HEK293 (cell line): ENCODE measurements around the gene CDCP2.

Experiments
- HOXD13 ChIP-seq: sonication (generic); formaldehyde crosslinking; IDR thresholded peaks from 2 replicates; pipeline ENCODE4 v1.8.0; 2022; ENCODE audit warnings: missing genetic modification reagents, borderline replicate concordance
- SETDB1 ChIP-seq: IDR thresholded peaks from one replicate; pipeline ENCODE4 v1.6.1; 2017; ENCODE audit warnings: mild to moderate bottlenecking, low read length, moderate library complexity, mixed read lengths; ENCODE audit not compliant: insufficient read length
- SP2 ChIP-seq: fragments of 450-650 bp; formaldehyde crosslinking; IDR thresholded peaks from 2 replicates; pipeline ENCODE4 v1.5.1; 2016; ENCODE audit warnings: missing biosample characterization, missing genetic modification characterization
- SP7 ChIP-seq: fragments of 450-650 bp; formaldehyde crosslinking; IDR thresholded peaks from 2 replicates; pipeline ENCODE4 v1.5.1; 2016; ENCODE audit warnings: missing biosample characterization, missing genetic modification characterization
- ZBTB1 ChIP-seq: fragments of 450-650 bp; formaldehyde crosslinking; IDR thresholded peaks from 2 replicates; pipeline ENCODE4 v1.5.1; 2016; ENCODE audit warnings: missing biosample characterization, missing genetic modification characterization
- ZBTB48 ChIP-seq: fragments of 450-650 bp; formaldehyde crosslinking; IDR thresholded peaks from 2 replicates; pipeline ENCODE4 v1.5.1; 2016; ENCODE audit warnings: missing biosample characterization, missing genetic modification characterization
- ZFHX2 ChIP-seq: fragments of 450-650 bp; formaldehyde crosslinking; conservative IDR thresholded peaks from 2 replicates; pipeline ENCODE4 v1.5.1; 2016; ENCODE audit warnings: missing biosample characterization, missing genetic modification characterization
- ZIC2 ChIP-seq: fragments of 450-650 bp; formaldehyde crosslinking; IDR thresholded peaks from 2 replicates; pipeline ENCODE4 v1.5.1; 2016; ENCODE audit warnings: missing biosample characterization, missing genetic modification characterization
- ZNF114 ChIP-seq: fragments of 450-650 bp; formaldehyde crosslinking; IDR thresholded peaks from 2 replicates; pipeline ENCODE4 v1.5.0; 2017; ENCODE audit warnings: missing biosample characterization, missing genetic modification characterization
- ZNF23 ChIP-seq: fragments of 450-650 bp; formaldehyde crosslinking; IDR thresholded peaks from 2 replicates; pipeline ENCODE4 v1.5.1; 2016; ENCODE audit warnings: missing biosample characterization, missing genetic modification characterization, borderline replicate concordance
- ZNF239 ChIP-seq: fragments of 450-650 bp; formaldehyde crosslinking; IDR thresholded peaks from 2 replicates; pipeline ENCODE4 v1.5.1; 2016; ENCODE audit warnings: missing biosample characterization, missing genetic modification characterization
- ZNF302 ChIP-seq: fragments of 450-650 bp; formaldehyde crosslinking; IDR thresholded peaks from 2 replicates; pipeline ENCODE4 v1.5.1; 2016; ENCODE audit warnings: missing biosample characterization, missing genetic modification characterization, low read depth
- ZNF366 ChIP-seq: fragments of 450-650 bp; formaldehyde crosslinking; conservative IDR thresholded peaks from 2 replicates; pipeline ENCODE4 v1.5.1; 2016; ENCODE audit warnings: missing biosample characterization, missing genetic modification characterization
- ZNF37A ChIP-seq: fragments of 450-650 bp; IDR thresholded peaks from 2 replicates; pipeline ENCODE4 v1.5.1; 2018; ENCODE audit warnings: missing biosample characterization, missing genetic modification characterization
- ZNF501 ChIP-seq: fragments of 450-650 bp; formaldehyde crosslinking; IDR thresholded peaks from 2 replicates; pipeline ENCODE4 v1.5.1; 2016; ENCODE audit warnings: missing biosample characterization, missing genetic modification characterization
- ZNF521 ChIP-seq: fragments of 450-650 bp; formaldehyde crosslinking; IDR thresholded peaks from 2 replicates; pipeline ENCODE4 v1.5.1; 2017; ENCODE audit warnings: missing biosample characterization, mild to moderate bottlenecking, missing genetic modification characterization
- ZNF529 ChIP-seq: fragments of 450-650 bp; formaldehyde crosslinking; IDR thresholded peaks from 2 replicates; pipeline ENCODE4 v1.5.1; 2017; ENCODE audit warnings: missing genetic modification characterization, missing biosample characterization; ENCODE audit not compliant: insufficient replicate concordance
- ZNF530 ChIP-seq: fragments of 450-650 bp; formaldehyde crosslinking; IDR thresholded peaks from 2 replicates; pipeline ENCODE4 v1.5.1; 2016; ENCODE audit warnings: low read depth, missing biosample characterization, missing genetic modification characterization
- ZNF561 ChIP-seq: fragments of 450-650 bp; IDR thresholded peaks from 2 replicates; pipeline ENCODE4 v1.5.1; 2018; ENCODE audit warnings: missing biosample characterization, missing genetic modification characterization, borderline replicate concordance
- ZNF610 ChIP-seq: fragments of 450-650 bp; formaldehyde crosslinking; IDR thresholded peaks from 2 replicates; pipeline ENCODE4 v1.5.1; 2016; ENCODE audit warnings: missing biosample characterization, missing genetic modification characterization, borderline replicate concordance
- ZNF645 ChIP-seq: fragments of 450-650 bp; formaldehyde crosslinking; IDR thresholded peaks from 2 replicates; pipeline ENCODE4; 2016; ENCODE audit warnings: missing biosample characterization, missing genetic modification characterization
- ZNF76 ChIP-seq: fragments of 450-650 bp; formaldehyde crosslinking; IDR thresholded peaks from 2 replicates; pipeline ENCODE4; 2016; ENCODE audit warnings: low read depth, missing biosample characterization, missing genetic modification characterization, borderline replicate concordance
- ZNF768 ChIP-seq: fragments of 450-650 bp; formaldehyde crosslinking; IDR thresholded peaks from 2 replicates; pipeline ENCODE4 v1.5.1; 2018; ENCODE audit warnings: missing biosample characterization, mild to moderate bottlenecking, missing genetic modification characterization
- ZNF830 ChIP-seq: fragments of 450-650 bp; IDR thresholded peaks from 2 replicates; pipeline ENCODE4 v1.5.0; 2018; ENCODE audit warnings: missing biosample characterization, missing genetic modification characterization, low read depth, mild to moderate bottlenecking, moderate library complexity
- TF ChIP-seq, protein P1 (sequence below): fragments of 450-650 bp; formaldehyde crosslinking; IDR thresholded peaks from 2 replicates; pipeline ENCODE4 v1.5.1; 2016; ENCODE audit warnings: missing biosample characterization, missing genetic modification characterization
- TF ChIP-seq, protein P2 (sequence below): fragments of 450-650 bp; formaldehyde crosslinking; IDR thresholded peaks from 2 replicates; pipeline ENCODE4 v1.5.1; 2016; ENCODE audit warnings: missing biosample characterization, missing genetic modification characterization
- TF ChIP-seq, protein P3 (sequence below): fragments of 450-650 bp; formaldehyde crosslinking; IDR thresholded peaks from 2 replicates; pipeline ENCODE4 v1.5.1; 2016; ENCODE audit warnings: missing biosample characterization, missing genetic modification characterization
- TF ChIP-seq, protein P4 (sequence below): fragments of 450-650 bp; formaldehyde crosslinking; IDR thresholded peaks from 2 replicates; pipeline ENCODE4 v1.5.1; 2016; ENCODE audit warnings: missing biosample characterization, missing genetic modification characterization

CDCP2 gene

GRCh38 chr1:54121482-54122134 lies 31.2 kb downstream of the CDCP2 start (continued):
- peak; percentile 71 for TF ChIP-seq ZFHX2 (tag by site-specific recombination)
- no peak for TF ChIP-seq ZNF561
- no peak for TF ChIP-seq SETDB1
- peak; percentile 23; the same call in 1 of the 2 replicates for TF ChIP-seq ZNF76 (tag by site-specific recombination)
- TF ChIP-seq, protein P1, sequence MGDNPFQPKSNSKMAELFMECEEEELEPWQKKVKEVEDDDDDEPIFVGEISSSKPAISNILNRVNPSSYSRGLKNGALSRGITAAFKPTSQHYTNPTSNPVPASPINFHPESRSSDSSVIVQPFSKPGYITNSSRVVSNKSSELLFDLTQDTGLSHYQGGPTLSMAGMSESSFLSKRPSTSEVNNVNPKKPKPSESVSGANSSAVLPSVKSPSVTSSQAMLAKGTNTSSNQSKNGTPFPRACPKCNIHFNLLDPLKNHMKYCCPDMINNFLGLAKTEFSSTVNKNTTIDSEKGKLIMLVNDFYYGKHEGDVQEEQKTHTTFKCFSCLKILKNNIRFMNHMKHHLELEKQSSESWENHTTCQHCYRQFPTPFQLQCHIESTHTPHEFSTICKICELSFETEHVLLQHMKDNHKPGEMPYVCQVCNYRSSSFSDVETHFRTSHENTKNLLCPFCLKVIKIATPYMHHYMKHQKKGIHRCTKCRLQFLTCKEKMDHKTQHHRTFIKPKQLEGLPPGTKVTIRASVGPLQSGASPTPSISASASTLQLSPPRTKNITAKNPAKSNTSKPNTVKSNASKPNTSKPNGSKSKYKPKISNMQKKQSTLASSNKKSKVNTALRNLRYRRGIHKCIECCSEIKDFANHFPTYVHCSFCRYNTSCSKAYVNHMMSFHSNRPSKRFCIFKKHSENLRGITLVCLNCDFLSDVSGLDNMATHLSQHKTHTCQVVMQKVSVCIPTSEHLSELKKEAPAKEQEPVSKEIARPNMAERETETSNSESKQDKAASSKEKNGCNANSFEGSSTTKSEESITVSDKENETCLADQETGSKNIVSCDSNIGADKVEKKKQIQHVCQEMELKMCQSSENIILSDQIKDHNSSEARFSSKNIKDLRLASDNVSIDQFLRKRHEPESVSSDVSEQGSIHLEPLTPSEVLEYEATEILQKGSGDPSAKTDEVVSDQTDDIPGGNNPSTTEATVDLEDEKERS (tag by site-specific recombination) = no peak
- no peak for TF ChIP-seq ZNF768
- TF ChIP-seq ZNF830 = no peak
- TF ChIP-seq ZNF37A (tag by site-specific recombination) = no peak
- TF ChIP-seq SP2 (tag by site-specific recombination) = no peak
- no peak for TF ChIP-seq ZNF645 (tag by site-specific recombination)
- TF ChIP-seq SP7 (tag by site-specific recombination) = peak; percentile 42; the same call in 1 of the 2 replicates
- peak; percentile 69 for TF ChIP-seq ZNF366 (tag by site-specific recombination)
- TF ChIP-seq, protein P2, sequence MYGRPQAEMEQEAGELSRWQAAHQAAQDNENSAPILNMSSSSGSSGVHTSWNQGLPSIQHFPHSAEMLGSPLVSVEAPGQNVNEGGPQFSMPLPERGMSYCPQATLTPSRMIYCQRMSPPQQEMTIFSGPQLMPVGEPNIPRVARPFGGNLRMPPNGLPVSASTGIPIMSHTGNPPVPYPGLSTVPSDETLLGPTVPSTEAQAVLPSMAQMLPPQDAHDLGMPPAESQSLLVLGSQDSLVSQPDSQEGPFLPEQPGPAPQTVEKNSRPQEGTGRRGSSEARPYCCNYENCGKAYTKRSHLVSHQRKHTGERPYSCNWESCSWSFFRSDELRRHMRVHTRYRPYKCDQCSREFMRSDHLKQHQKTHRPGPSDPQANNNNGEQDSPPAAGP (tag by site-specific recombination) = peak; percentile 54; the same call in 1 of the 2 replicates
- TF ChIP-seq ZBTB48 = peak; percentile 83
- TF ChIP-seq HOXD13 (CRISPR knock-in tag) = no peak
- no peak for TF ChIP-seq ZNF521
- no peak for TF ChIP-seq ZNF239 (tag by site-specific recombination)
- TF ChIP-seq ZNF114 (tag by site-specific recombination) = no peak
- TF ChIP-seq, protein P3, sequence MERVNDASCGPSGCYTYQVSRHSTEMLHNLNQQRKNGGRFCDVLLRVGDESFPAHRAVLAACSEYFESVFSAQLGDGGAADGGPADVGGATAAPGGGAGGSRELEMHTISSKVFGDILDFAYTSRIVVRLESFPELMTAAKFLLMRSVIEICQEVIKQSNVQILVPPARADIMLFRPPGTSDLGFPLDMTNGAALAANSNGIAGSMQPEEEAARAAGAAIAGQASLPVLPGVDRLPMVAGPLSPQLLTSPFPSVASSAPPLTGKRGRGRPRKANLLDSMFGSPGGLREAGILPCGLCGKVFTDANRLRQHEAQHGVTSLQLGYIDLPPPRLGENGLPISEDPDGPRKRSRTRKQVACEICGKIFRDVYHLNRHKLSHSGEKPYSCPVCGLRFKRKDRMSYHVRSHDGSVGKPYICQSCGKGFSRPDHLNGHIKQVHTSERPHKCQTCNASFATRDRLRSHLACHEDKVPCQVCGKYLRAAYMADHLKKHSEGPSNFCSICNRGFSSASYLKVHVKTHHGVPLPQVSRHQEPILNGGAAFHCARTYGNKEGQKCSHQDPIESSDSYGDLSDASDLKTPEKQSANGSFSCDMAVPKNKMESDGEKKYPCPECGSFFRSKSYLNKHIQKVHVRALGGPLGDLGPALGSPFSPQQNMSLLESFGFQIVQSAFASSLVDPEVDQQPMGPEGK (tag by site-specific recombination) = peak; percentile 38
- TF ChIP-seq ZIC2 (tag by site-specific recombination) = peak; percentile 66
- TF ChIP-seq ZBTB1 (tag by site-specific recombination) = no peak
- no peak for TF ChIP-seq ZNF23 (tag by site-specific recombination)
- TF ChIP-seq ZNF610 = no peak
- TF ChIP-seq, protein P4, sequence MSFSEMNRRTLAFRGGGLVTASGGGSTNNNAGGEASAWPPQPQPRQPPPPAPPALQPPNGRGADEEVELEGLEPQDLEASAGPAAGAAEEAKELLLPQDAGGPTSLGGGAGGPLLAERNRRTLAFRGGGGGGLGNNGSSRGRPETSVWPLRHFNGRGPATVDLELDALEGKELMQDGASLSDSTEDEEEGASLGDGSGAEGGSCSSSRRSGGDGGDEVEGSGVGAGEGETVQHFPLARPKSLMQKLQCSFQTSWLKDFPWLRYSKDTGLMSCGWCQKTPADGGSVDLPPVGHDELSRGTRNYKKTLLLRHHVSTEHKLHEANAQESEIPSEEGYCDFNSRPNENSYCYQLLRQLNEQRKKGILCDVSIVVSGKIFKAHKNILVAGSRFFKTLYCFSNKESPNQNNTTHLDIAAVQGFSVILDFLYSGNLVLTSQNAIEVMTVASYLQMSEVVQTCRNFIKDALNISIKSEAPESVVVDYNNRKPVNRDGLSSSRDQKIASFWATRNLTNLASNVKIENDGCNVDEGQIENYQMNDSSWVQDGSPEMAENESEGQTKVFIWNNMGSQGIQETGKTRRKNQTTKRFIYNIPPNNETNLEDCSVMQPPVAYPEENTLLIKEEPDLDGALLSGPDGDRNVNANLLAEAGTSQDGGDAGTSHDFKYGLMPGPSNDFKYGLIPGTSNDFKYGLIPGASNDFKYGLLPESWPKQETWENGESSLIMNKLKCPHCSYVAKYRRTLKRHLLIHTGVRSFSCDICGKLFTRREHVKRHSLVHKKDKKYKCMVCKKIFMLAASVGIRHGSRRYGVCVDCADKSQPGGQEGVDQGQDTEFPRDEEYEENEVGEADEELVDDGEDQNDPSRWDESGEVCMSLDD (tag by site-specific recombination) = peak; percentile 71; the same call in 1 of the 2 replicates
- TF ChIP-seq ZNF302 (tag by site-specific recombination) = no peak
- 0 out of 2 replicates have a peak, but pooled peaks have one; percentile 36 for TF ChIP-seq ZNF501 (tag by site-specific recombination)
- TF ChIP-seq ZNF530 (tag by site-specific recombination) = no peak
- no peak for TF ChIP-seq ZNF529 (tag by site-specific recombination)
